SK-N-SH (cell line): ENCODE data around the gene GTPBP3. TPM values are rescaled to one million over a fixed set of nuclear protein-coding genes. Genes with fewer than 3 reads are reported as not detected.
A peak's percentile ranks its signal among the peaks of the same experiment; 100 is the strongest.

ENCODE experiments used
- CTCF ChIA-PET: fragments of 300-600, 350-600 bp; formaldehyde crosslinking; extraction: SDS; loops from one replicate; lab custom pipeline; 2021; lab: Yijun Ruan, JAX
- POLR2A ChIA-PET: fragments of 350-600 bp; sonication (Branson Sonifier 250); formaldehyde crosslinking; extraction: SDS; loops from one replicate; lab custom pipeline; 2020; ENCODE audit warnings: antibody characterized with exemption, inconsistent platforms; lab: Yijun Ruan, JAX
- DNase-seq: peaks from one replicate; pipeline ENCODE4 v3.0.0; 2012
- H2AFZ ChIP-seq: fragments of 200-600 bp; sonication (generic); 2 replicates; pipeline ENCODE4 v1.8.1; 2016; ENCODE audit warnings: antibody characterized with exemption, mild to moderate bottlenecking, low read depth
- H3F3A ChIP-seq: fragments of 200-600 bp; sonication (generic); replicated peaks from 2 replicates; pipeline ENCODE3; 2016; ENCODE audit warnings: antibody characterized with exemption, mild to moderate bottlenecking; ENCODE audit not compliant: insufficient read depth
- H3K27ac ChIP-seq, 2 experiments: fragments of 200-500 bp in 1 of 2; fragments of 200-600 bp in 1 of 2; sonication (Bioruptor generic) in 1 of 2; sonication (generic), shearing (Covaris generic) in 1 of 2; 2 replicates each; pipeline versions ENCODE4 v1.5.1 to v1.6.1; 2014 to 2016; ENCODE audit warnings: low read depth in 2 of 2, inconsistent platforms in 1 of 2, low read length in 1 of 2, mild to moderate bottlenecking in 1 of 2, mixed read lengths in 1 of 2
- H3K27me3 ChIP-seq: fragments of 200-600 bp; sonication (generic), shearing (Covaris generic); 2 replicates; pipeline ENCODE4 v1.6.1; 2016; ENCODE audit warnings: mixed run types; ENCODE audit not compliant: insufficient read depth
- H3K36me3 ChIP-seq, 2 experiments: fragments of 200-500 bp in 1 of 2; fragments of 200-600 bp in 1 of 2; sonication (Bioruptor generic) in 1 of 2; sonication (generic) in 1 of 2; replicated peaks in 1 of 2; 2 replicates each; pipeline versions ENCODE3 to v1.5.1; 2014 to 2016; ENCODE audit warnings: low read length in 1 of 2, mild to moderate bottlenecking in 1 of 2; ENCODE audit not compliant: insufficient read depth in 2 of 2, control insufficient read depth in 1 of 2
- H3K4me1 ChIP-seq, 2 experiments: fragments of 200-500 bp in 1 of 2; fragments of 200-600 bp in 1 of 2; sonication (Bioruptor generic) in 1 of 2; sonication (generic), shearing (Covaris generic) in 1 of 2; 2 replicates each; pipeline versions ENCODE4 v1.5.1 to v1.6.1; 2014 to 2016; ENCODE audit warnings: low read depth in 1 of 2, low read length in 1 of 2, mixed run types in 1 of 2; ENCODE audit not compliant: insufficient read depth in 2 of 2, control insufficient read depth in 1 of 2
- H3K4me2 ChIP-seq: fragments of 200-600 bp; sonication (generic), shearing (Covaris generic); 2 replicates; pipeline ENCODE4 v1.6.1; 2017; ENCODE audit warnings: mixed run types
- H3K4me3 ChIP-seq, 2 experiments: fragments of 200-500 bp in 1 of 2; fragments of 200-600 bp in 1 of 2; sonication (Bioruptor generic) in 1 of 2; sonication (generic), shearing (Covaris generic) in 1 of 2; 2 replicates each; pipeline versions ENCODE4 v1.5.1 to v1.8.1; 2014 to 2016; ENCODE audit warnings: low read depth in 2 of 2, inconsistent platforms in 1 of 2, low read length in 1 of 2, mild to moderate bottlenecking in 1 of 2, mixed read lengths in 1 of 2, moderate library complexity in 1 of 2
- H3K79me2 ChIP-seq: fragments of 200-600 bp; sonication (generic); 2 replicates; pipeline ENCODE4 v1.8.1; 2017; ENCODE audit warnings: mild to moderate bottlenecking; ENCODE audit not compliant: insufficient read depth
- H3K9ac ChIP-seq: fragments of 200-600 bp; sonication (generic); 2 replicates; pipeline ENCODE4 v1.6.1; 2017; ENCODE audit warnings: mixed run types
- H3K9me2 ChIP-seq: fragments of 200-600 bp; sonication (generic); 2 replicates; pipeline ENCODE4 v1.6.1; 2017; ENCODE audit warnings: mixed run types
- H3K9me3 ChIP-seq: fragments of 200-600 bp; sonication (generic); 2 replicates; pipeline ENCODE4 v1.6.1; 2017; ENCODE audit warnings: mixed run types, mild to moderate bottlenecking, moderate library complexity
- H4K20me1 ChIP-seq: fragments of 200-600 bp; sonication (generic); 2 replicates; pipeline ENCODE4 v1.6.1; 2017; ENCODE audit warnings: mild to moderate bottlenecking, mixed run types; ENCODE audit not compliant: insufficient read depth
- CHD2 ChIP-seq: fragments of 150-350 bp; IDR thresholded peaks from 2 replicates; pipeline ENCODE4 v1.6.1; 2018; ENCODE audit warnings: low read length; ENCODE audit not compliant: partially characterized antibody
- EP300 ChIP-seq, 2 experiments: IDR thresholded peaks; 2 replicates each; pipeline versions ENCODE4 v1.4.0 to v1.6.1; 2012; ENCODE audit warnings: borderline replicate concordance in 1 of 2, low read depth in 1 of 2, low read length in 1 of 2
- FOSL2 ChIP-seq: IDR thresholded peaks from 2 replicates; pipeline ENCODE4 v1.4.0; 2012; ENCODE audit warnings: low read depth, mild to moderate bottlenecking, moderate library complexity, borderline replicate concordance
- FOXM1 ChIP-seq: IDR thresholded peaks from 2 replicates; pipeline ENCODE4 v1.4.0; 2012; ENCODE audit warnings: low read depth, mild to moderate bottlenecking
- GABPA ChIP-seq: IDR thresholded peaks from 2 replicates; pipeline ENCODE4 v1.4.0; 2012; ENCODE audit warnings: low read depth, mild to moderate bottlenecking
- GATA2 ChIP-seq: sonication (generic); formaldehyde crosslinking; IDR thresholded peaks from 2 replicates; pipeline ENCODE4 v1.5.0; 2020; ENCODE audit warnings: mild to moderate bottlenecking, missing genetic modification reagents
- IRF3 ChIP-seq: fragments of 150-350 bp; IDR thresholded peaks from 2 replicates; pipeline ENCODE4 v1.6.1; 2016; ENCODE audit warnings: mild to moderate bottlenecking, low read depth, low read length
- JUND ChIP-seq: IDR thresholded peaks from 2 replicates; pipeline ENCODE4 v1.4.0; 2012
- MXI1 ChIP-seq: IDR thresholded peaks from 2 replicates; pipeline ENCODE4 v1.6.1; 2012; ENCODE audit warnings: mild to moderate bottlenecking, low read depth, low read length, improper control_type of control experiment
- NFIC ChIP-seq: IDR thresholded peaks from 2 replicates; pipeline ENCODE4 v1.4.0; 2012; ENCODE audit warnings: borderline replicate concordance
- NRF1 ChIP-seq: IDR thresholded peaks from 2 replicates; pipeline ENCODE4 v1.6.1; 2012; ENCODE audit warnings: low read depth, mild to moderate bottlenecking, low read length
- POLR2AphosphoS5 ChIP-seq: IDR thresholded peaks from 2 replicates; pipeline ENCODE4 v1.6.1; 2012; ENCODE audit warnings: low read depth, low read length
- RAD21 ChIP-seq: IDR thresholded peaks from 2 replicates; pipeline ENCODE4 v1.6.1; 2012; ENCODE audit warnings: mild to moderate bottlenecking, low read length
- RCOR1 ChIP-seq: fragments of 150-350 bp; IDR thresholded peaks from 2 replicates; pipeline ENCODE4 v1.6.1; 2017; ENCODE audit warnings: antibody characterized with exemption, low read length
- RFX5 ChIP-seq: IDR thresholded peaks from 2 replicates; pipeline ENCODE4 v1.6.1; 2012; ENCODE audit warnings: mild to moderate bottlenecking, improper control_type of control experiment, low read length
- RXRA ChIP-seq: IDR thresholded peaks from 2 replicates; pipeline ENCODE4 v1.4.0; 2012; ENCODE audit warnings: low read depth, mild to moderate bottlenecking, borderline replicate concordance
- SIN3A ChIP-seq: IDR thresholded peaks from 2 replicates; pipeline ENCODE4 v1.6.1; 2012; ENCODE audit warnings: low read depth, mild to moderate bottlenecking, low read length, moderate library complexity, borderline replicate concordance
- SMC3 ChIP-seq: IDR thresholded peaks from 2 replicates; pipeline ENCODE4 v1.6.1; 2012; ENCODE audit warnings: low read depth, low read length, improper control_type of control experiment
- TAF1 ChIP-seq: IDR thresholded peaks from 2 replicates; pipeline ENCODE4 v1.6.1; 2012; ENCODE audit warnings: low read depth, mild to moderate bottlenecking, low read length, moderate library complexity, borderline replicate concordance
- TCF12 ChIP-seq: IDR thresholded peaks from 2 replicates; pipeline ENCODE4 v1.4.0; 2012
- USF1 ChIP-seq: IDR thresholded peaks from 2 replicates; pipeline ENCODE4 v1.4.0; 2012; ENCODE audit warnings: low read depth, borderline replicate concordance
- YY1 ChIP-seq: IDR thresholded peaks from 2 replicates; pipeline ENCODE4 v1.4.0; 2012; ENCODE audit warnings: low read depth, mild to moderate bottlenecking
- WGBS: methylation state at CpG from one replicate; pipeline ENCODE4 v1.1.6; 2017; ENCODE audit warnings: low lambda C conversion rate; 5-methylcytosine and 5-hydroxymethylcytosine counted together
- polyA plus RNA-seq, 3 experiments: library from polyadenylated mRNA; depleted of rRNA; stranded (reverse); fragments of >200 nt; gene quantifications; 2 replicates each; pipeline ENCODE4 v1.2.3, GENCODE V29; 2012

GTPBP3 gene
- polyA plus RNA-seq, 1 of the 3 experiments (the other 2 are of a cell fraction) = 21.6 TPM

GRCh38 chr19:17335575-17335974 lies 1.8 kb upstream of the GTPBP3 start:
- Histone ChIP-seq H3K9me2 (no peaks in the 10 kb centered on the region), H2AFZ (peak overlapping the region; percentile 95; the same call in 1 of the 2 replicates), H3F3A (peaks cover 8% of the 10 kb centered on the region), H3K9ac (no peak overlapping the region), H3K27ac (no peak overlapping the region), H3K27me3 (no peaks in the 10 kb centered on the region), H3K36me3 (no peaks in the 10 kb centered on the region), H4K20me1 (no peaks in the 10 kb centered on the region), H3K4me1 (peaks cover 0 to 24% of the 10 kb centered on the region in 2 experiments; a peak in 1 of 4 replicates), H3K9me3 (no peaks in the 10 kb centered on the region), H3K4me2 (peak overlapping the region; percentile 96), H3K4me3 (peak overlapping the region in 1 of 2 experiments; percentile 83; a peak in 2 of 4 replicates), H3K79me2 (peaks cover 8% of the 10 kb centered on the region; the same call in 1 of the 2 replicates)
- no peak for TF ChIP-seq RAD21
- no peak for TF ChIP-seq SIN3A
- no peak for TF ChIP-seq CHD2
- no peak for TF ChIP-seq GABPA
- no peak for TF ChIP-seq YY1
- TF ChIP-seq NRF1 = no peak
- no peak for TF ChIP-seq RFX5
- TF ChIP-seq SMC3 = no peak
- no peak for TF ChIP-seq FOSL2
- TF ChIP-seq MXI1 = no peak
- no peak for TF ChIP-seq TAF1
- no peak for TF ChIP-seq IRF3
- no peak for TF ChIP-seq FOXM1
- no peak for TF ChIP-seq POLR2AphosphoS5
- TF ChIP-seq TCF12 = no peak
- no peak for TF ChIP-seq EP300 (IDR thresholded peaks at IDR 0.05; ENCODE audit: borderline replicate concordance in 1 of 2, low read depth in 1 of 2, low read length in 1 of 2)
- TF ChIP-seq RCOR1 = no peak
- 62% methylated on average over 9 of the region's 10 CpGs for WGBS
- POLR2A ChIA-PET = no interaction called here
- CTCF ChIA-PET = interaction anchor here (1.3 to 1.9 kb wide), 2 partner anchors 50 to 51 kb away, joined by 3 to 5 read pairs; no protein-coding TSS in a partner anchor
- no peak for DNase-seq

GRCh38 chr19:17337675-17338432 lies 501 bp downstream of the GTPBP3 start:
- Histone ChIP-seq H3K79me2 (peaks cover 8% of the 10 kb centered on the region; the same call in 1 of the 2 replicates), H3K9me3 (no peaks in the 10 kb centered on the region), H3K9ac (peak overlapping the region; percentile 62), H3K27me3 (no peaks in the 10 kb centered on the region), H3K27ac (peak overlapping the region; percentile 15 to 73; a peak in 3 of 4 replicates), H4K20me1 (no peaks in the 10 kb centered on the region), H3K4me1 (peaks cover 0 to 23% of the 10 kb centered on the region in 2 experiments; a peak in 1 of 4 replicates), H3K4me3 (peak overlapping the region; percentile 91 to 99), H3K4me2 (peak overlapping the region; percentile 94), H2AFZ (peak overlapping the region; percentile 57; the same call in 1 of the 2 replicates), H3F3A (peaks cover 6% of the 10 kb centered on the region), H3K9me2 (no peaks in the 10 kb centered on the region), H3K36me3 (peaks cover 0 to 7% of the 10 kb centered on the region in 2 experiments)
- CTCF ChIA-PET = interaction anchor here (1.9 to 3.0 kb wide), 2 partner anchors 48 kb away, joined by 5 to 12 read pairs; no protein-coding TSS in a partner anchor
- POLR2A ChIA-PET = interaction anchor here (0.6 kb wide), 1 partner anchor 31 kb away, joined by 4 read pairs; no protein-coding TSS in a partner anchor
- DNase-seq = peak; percentile 62
- WGBS = 3% methylated on average over 8 of the region's 50 CpGs
- no peak for TF ChIP-seq JUND
- no peak for TF ChIP-seq USF1
- TF ChIP-seq NFIC = no peak
- TF ChIP-seq GABPA = no peak
- TF ChIP-seq RXRA = no peak
- no peak for TF ChIP-seq SIN3A
- no peak for TF ChIP-seq TCF12
- no peak for TF ChIP-seq GATA2
- no peak for TF ChIP-seq IRF3
